Bronchial epithelial cell (primary cell): Measurements from ENCODE around the gene PCSK5. TPM values are rescaled to one million over a fixed set of nuclear protein-coding genes. Genes with fewer than 3 reads are reported as not detected.
A peak's percentile ranks its signal among the peaks of the same experiment; 100 is the strongest.

Experiments
- DNase-seq: peaks from one replicate; pipeline ENCODE4 v3.0.0-alpha.2; 2010; ENCODE audit warnings: low read depth
- FAIRE-seq: peaks from 2 replicates; lab custom pipeline; 2011; peaks lifted over from hg19 to GRCh38; lab: Jason Lieb, UNC
- H3K27me3 ChIP-seq: 2 replicates; pipeline ENCODE4 v1.5.1; 2011; ENCODE audit warnings: low read length; ENCODE audit not compliant: control insufficient read depth, insufficient read depth
- H3K36me3 ChIP-seq: 2 replicates; pipeline ENCODE4 v1.5.1; 2011; ENCODE audit warnings: low read length; ENCODE audit not compliant: control insufficient read depth, insufficient read depth
- H3K4me3 ChIP-seq: 2 replicates; pipeline ENCODE4 v1.5.1; 2011; ENCODE audit warnings: mild to moderate bottlenecking, low read depth, low read length, control low read depth
- total RNA-seq: library from RNA; depleted of rRNA; stranded (reverse); fragments of >200 nt; gene quantifications from 2 replicates; pipeline ENCODE4 v1.2.1, GENCODE V29; 2014
- TF ChIP-seq, protein P1 (sequence below): IDR thresholded peaks from 2 replicates; pipeline ENCODE4 v1.5.1; 2011; ENCODE audit warnings: mild to moderate bottlenecking, moderate library complexity, low read length, control low read depth, inconsistent platforms; ENCODE audit not compliant: insufficient read depth, severe bottlenecking

PCSK5 gene
- total RNA-seq, 1 donor from 2014 or later, result 4.2 TPM

DNA sequence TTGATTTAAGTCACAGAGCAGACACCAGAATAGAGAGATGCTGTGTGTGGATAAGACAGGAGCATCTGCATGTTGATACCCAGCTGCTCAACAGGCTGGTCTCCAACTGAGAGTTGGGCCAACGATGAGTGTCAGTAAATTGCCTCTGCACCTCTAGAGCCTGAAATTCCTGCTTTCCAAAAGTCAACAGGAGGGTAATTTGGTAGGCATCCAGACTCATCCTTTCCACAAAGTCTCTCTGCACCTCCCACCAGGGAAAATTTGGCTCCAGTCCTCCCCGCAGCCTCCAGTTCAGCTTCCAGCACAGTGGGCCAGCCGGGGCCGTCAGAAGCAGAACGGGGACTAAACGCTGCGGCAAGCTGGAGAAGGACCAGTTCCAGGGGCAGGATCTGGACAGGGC, 366.8 kb downstream of the PCSK5 start:
- TF ChIP-seq, protein P1, sequence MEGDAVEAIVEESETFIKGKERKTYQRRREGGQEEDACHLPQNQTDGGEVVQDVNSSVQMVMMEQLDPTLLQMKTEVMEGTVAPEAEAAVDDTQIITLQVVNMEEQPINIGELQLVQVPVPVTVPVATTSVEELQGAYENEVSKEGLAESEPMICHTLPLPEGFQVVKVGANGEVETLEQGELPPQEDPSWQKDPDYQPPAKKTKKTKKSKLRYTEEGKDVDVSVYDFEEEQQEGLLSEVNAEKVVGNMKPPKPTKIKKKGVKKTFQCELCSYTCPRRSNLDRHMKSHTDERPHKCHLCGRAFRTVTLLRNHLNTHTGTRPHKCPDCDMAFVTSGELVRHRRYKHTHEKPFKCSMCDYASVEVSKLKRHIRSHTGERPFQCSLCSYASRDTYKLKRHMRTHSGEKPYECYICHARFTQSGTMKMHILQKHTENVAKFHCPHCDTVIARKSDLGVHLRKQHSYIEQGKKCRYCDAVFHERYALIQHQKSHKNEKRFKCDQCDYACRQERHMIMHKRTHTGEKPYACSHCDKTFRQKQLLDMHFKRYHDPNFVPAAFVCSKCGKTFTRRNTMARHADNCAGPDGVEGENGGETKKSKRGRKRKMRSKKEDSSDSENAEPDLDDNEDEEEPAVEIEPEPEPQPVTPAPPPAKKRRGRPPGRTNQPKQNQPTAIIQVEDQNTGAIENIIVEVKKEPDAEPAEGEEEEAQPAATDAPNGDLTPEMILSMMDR, result no peak
- Histone ChIP-seq H3K4me3 (no peak overlapping the region), H3K27me3 (no peaks in the 10 kb centered on the region), H3K36me3 (no peaks in the 10 kb centered on the region)
- FAIRE-seq (no peak), DNase-seq (no peak)

DNA sequence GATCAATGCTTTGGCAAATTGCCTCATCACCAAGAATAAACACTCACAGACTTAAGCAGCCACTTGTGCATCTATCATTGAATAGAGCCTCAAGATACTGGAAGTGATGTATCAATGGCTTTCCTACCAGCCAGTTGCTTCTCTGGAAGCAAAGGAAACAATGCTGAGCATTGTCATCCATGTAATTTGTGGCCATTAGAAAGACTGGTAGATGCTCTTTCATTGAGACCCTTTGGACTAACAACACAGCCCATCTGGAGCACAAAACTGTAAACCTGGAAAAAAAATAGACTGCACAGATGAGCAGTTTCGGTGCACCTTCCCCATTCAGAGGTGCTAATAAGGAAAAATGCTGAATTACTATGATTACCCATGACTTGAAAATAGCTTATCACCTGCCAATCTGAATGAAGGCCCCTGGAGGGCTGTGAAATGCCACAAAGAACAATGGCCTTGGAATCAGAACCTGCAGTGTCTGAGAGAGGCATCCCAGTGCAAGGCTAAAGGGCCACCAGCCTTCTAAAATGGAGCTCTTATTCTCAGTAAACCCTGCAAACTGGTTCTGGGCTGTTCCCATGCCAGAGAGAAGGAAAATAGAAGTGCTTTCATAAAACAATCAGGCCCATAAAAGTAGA, 376.3 kb downstream of the PCSK5 start:
- FAIRE-seq, result no peak
- no peak for DNase-seq
- Histone ChIP-seq H3K4me3 (no peak overlapping the region), H3K27me3 (no peaks in the 10 kb centered on the region), H3K36me3 (no peaks in the 10 kb centered on the region)
- TF ChIP-seq, protein P1, result no peak

DNA sequence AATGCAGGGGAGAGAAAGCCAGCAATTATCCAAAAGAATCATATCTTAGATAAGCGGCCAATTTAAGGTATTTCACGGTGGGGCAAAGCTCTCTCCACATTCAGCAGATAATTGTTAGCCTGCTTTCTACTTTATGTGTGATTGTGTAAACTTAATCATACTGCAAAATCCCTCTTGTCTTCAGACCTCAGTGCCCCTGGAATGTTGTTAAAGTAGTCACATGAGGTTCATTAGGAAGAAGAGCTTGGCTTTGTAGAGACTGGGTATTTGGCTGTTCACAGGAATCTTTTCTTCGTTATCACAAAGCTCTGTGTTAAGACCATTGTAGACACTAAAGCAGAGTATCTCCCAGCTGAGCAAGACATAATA, 376.8 kb downstream of the PCSK5 start:
- no peaks in the 10 kb centered on the region for H3K36me3 ChIP-seq
- H3K4me3 ChIP-seq, result no peak overlapping the region
- H3K27me3 ChIP-seq, result no peaks in the 10 kb centered on the region
- FAIRE-seq, result no peak
- TF ChIP-seq, protein P1, result no peak
- DNase-seq, result no peak

DNA sequence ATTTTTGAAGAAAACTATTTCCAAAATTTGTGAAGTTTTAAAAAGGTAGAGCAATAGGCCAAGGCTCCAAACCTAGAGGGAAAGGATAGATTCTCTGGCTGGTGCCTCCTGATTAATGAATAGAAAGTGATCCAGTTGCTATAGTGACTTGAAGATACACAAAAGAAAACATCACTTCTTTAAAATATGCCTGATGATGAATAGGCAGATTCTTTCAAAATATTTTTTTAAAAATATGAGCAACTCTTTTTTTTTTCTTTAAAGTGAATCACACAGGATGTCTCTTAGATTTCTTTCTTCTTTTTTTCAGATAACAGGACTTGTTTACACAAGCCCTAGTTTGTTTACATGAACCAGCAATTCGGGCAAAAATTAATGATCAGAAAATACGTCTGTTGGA, 379.3 kb downstream of the PCSK5 start:
- TF ChIP-seq, protein P1, result no peak
- H3K27me3 ChIP-seq, result no peaks in the 10 kb centered on the region
- no peak for FAIRE-seq
- no peak overlapping the region for H3K4me3 ChIP-seq
- H3K36me3 ChIP-seq, result no peaks in the 10 kb centered on the region
- DNase-seq, result peak; percentile 91

DNA sequence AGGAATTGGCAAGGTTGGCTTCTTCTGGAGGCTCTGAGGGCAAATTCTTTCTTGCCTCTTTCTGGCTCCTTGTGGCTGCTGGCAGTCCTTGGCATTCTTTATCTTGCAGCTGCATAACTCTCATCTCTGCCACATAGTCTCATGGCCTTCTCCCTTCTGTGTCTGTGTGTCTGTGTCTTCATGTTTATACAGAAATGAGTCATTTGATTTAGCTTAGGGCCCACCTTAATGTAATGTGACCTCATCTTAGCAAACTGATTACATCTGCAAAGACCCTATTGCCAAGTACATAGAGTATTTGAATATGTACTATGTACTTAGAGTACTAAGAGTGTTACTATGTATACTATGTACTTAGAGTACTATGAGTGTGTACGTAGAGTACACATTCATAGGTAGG, 381.3 kb downstream of the PCSK5 start:
- no peaks in the 10 kb centered on the region for H3K27me3 ChIP-seq
- no peak overlapping the region for H3K4me3 ChIP-seq
- DNase-seq (peak; percentile 27), FAIRE-seq (no peak)
- H3K36me3 ChIP-seq, result no peaks in the 10 kb centered on the region
- TF ChIP-seq, protein P1, result no peak

DNA sequence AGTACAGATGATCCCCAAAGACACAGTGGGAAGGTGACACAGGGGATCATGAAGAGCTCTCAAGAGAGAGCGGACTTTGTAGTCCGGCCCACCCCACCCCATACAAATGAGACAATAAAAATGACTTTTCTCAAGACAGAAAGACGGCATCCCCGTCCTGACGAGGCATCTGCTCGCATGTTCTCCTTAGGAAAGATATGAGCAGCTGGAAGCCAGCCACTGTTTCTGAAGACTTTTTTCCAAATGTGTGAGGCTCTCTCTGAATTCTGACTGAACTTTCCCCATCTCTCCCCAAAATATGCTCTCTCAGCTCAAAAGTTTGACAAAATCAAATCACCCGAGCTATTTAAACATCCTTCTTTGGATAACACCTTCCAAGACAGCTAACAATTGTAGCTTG, 398.6 kb downstream of the PCSK5 start:
- Histone ChIP-seq H3K4me3 (no peak overlapping the region), H3K36me3 (no peaks in the 10 kb centered on the region), H3K27me3 (no peaks in the 10 kb centered on the region)
- FAIRE-seq (no peak), DNase-seq (no peak)
- TF ChIP-seq, protein P1, result no peak
